Measurements from ENCODE around the gene PTPN4. TPM values are rescaled to one million over a fixed set of nuclear protein-coding genes. Genes with fewer than 3 reads are reported as not detected.

Gene PTPN4
- total and polyA plus RNA-seq, 9 of the 15 experiments (the other 6 are each of a cell fraction or from before 2014, with no cell fraction given): 5.0 to 32.8 (median 27.3) TPM

DNA sequence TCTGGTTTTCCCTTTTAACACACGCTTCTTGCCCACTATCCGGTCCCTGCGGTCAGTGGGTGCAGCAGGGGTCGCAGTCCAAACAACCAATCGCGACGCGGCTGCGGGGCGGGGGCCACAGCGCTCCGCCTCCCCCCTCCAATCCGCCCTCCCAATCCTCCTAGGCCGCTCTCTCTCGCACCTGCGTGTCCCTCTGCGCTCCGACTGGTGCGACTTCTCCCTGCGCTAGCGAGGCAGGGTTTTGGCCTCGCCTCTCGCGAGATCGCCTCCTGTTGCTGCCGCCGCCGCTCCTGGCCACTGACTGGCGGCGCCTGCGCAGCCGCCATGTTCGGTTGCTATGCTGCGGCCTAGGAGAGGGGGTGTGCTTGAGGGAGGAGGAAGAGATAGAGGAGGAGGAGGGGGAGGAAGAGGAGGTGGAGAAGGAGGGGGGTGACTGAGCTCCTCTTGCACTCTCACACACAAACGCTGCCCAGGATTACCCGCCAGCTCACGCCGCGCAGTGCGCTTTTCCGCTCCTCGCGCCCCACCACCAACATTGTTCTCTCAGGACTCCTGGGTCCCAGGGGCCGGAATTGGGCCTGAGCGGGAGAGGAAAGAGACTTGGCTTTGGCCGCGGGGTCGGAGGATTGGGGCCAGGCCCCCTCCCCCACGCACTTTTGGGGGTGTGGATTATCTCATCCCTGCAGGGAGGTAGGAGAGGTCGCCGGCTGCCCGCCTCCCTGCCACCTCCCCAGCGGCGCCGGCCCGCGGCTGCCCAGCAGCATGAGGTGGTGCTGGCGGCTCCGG is at the start of gene PTPN4 (continued):
- TF ChIP-seq FOXM1 (IDR thresholded peaks at IDR 0.05; ENCODE audit: low read depth): 0 out of 2 replicates have a peak, but pooled peaks have one; percentile 11
- peak; percentile 83; the same call in 1 of the 2 replicates for TF ChIP-seq FOXM1 (CRISPR knock-in tag; IDR thresholded peaks at IDR 0.05; ENCODE audit: low read depth)
- no peak for TF ChIP-seq NFE2L1 (tag; IDR thresholded peaks at IDR 0.05; ENCODE audit: borderline replicate concordance, low read depth)
- no peak for TF ChIP-seq THAP12 (CRISPR knock-in tag; IDR thresholded peaks at IDR 0.05)
- no peak for TF ChIP-seq HDAC6 (IDR thresholded peaks at IDR 0.05; ENCODE audit: low read depth, low read length)
- TF ChIP-seq HNRNPUL1 (IDR thresholded peaks at IDR 0.05; ENCODE audit: low read length): no peak
- peak; percentile 40 for TF ChIP-seq ZFP36 (IDR thresholded peaks at IDR 0.05; ENCODE audit: low read depth, low read length, partially characterized antibody)
- TF ChIP-seq, protein P1, sequence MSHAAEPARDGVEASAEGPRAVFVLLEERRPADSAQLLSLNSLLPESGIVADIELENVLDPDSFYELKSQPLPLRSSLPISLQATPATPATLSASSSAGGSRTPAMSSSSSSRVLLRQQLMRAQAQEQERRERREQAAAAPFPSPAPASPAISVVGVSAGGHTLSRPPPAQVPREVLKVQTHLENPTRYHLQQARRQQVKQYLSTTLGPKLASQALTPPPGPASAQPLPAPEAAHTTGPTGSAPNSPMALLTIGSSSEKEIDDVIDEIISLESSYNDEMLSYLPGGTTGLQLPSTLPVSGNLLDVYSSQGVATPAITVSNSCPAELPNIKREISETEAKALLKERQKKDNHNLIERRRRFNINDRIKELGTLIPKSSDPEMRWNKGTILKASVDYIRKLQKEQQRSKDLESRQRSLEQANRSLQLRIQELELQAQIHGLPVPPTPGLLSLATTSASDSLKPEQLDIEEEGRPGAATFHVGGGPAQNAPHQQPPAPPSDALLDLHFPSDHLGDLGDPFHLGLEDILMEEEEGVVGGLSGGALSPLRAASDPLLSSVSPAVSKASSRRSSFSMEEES (CRISPR knock-in tag; IDR thresholded peaks at IDR 0.05): no peak
- TF ChIP-seq STAT5A (IDR thresholded peaks at IDR 0.05; ENCODE audit: borderline replicate concordance, low read length): no peak
- no peak for TF ChIP-seq ZNF311 (CRISPR knock-in tag; IDR thresholded peaks at IDR 0.05)
- peak in 1 of 2 experiments; percentile 44; a peak in 1 of 4 replicates for TF ChIP-seq ZNF639 (CRISPR knock-in tag; conservative IDR thresholded peaks at IDR 0.05 in 1 of 2, IDR thresholded peaks at IDR 0.05 in 1 of 2)
- TF ChIP-seq, protein P2, sequence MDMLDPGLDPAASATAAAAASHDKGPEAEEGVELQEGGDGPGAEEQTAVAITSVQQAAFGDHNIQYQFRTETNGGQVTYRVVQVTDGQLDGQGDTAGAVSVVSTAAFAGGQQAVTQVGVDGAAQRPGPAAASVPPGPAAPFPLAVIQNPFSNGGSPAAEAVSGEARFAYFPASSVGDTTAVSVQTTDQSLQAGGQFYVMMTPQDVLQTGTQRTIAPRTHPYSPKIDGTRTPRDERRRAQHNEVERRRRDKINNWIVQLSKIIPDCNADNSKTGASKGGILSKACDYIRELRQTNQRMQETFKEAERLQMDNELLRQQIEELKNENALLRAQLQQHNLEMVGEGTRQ (CRISPR knock-in tag; IDR thresholded peaks at IDR 0.05): no peak
- TF ChIP-seq U2AF1 (optimal IDR thresholded peaks at IDR 0.05; ENCODE audit: low read depth, low read length): no peak
- TF ChIP-seq, protein P3, sequence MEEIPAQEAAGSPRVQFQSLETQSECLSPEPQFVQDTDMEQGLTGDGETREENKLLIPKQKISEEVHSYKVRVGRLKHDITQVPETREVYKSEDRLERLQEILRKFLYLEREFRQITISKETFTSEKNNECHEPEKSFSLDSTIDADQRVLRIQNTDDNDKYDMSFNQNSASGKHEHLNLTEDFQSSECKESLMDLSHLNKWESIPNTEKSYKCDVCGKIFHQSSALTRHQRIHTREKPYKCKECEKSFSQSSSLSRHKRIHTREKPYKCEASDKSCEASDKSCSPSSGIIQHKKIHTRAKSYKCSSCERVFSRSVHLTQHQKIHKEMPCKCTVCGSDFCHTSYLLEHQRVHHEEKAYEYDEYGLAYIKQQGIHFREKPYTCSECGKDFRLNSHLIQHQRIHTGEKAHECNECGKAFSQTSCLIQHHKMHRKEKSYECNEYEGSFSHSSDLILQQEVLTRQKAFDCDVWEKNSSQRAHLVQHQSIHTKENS (CRISPR knock-in tag; IDR thresholded peaks at IDR 0.05): no peak
- peak; percentile 30; the same call in 1 of the 2 replicates for TF ChIP-seq BCOR (IDR thresholded peaks at IDR 0.05)
- TF ChIP-seq GABPB1 (CRISPR knock-in tag; IDR thresholded peaks at IDR 0.05): 0 out of 2 replicates have a peak, but pooled peaks have one; percentile 53

All from K562 (cell line).